CD4-positive, alpha-beta T cell treated with Interleukin-4 for 1 hour (primary cell): ENCODE results near the gene SEMA7A.
A peak's percentile ranks its signal among the peaks of the same experiment; 100 is the strongest.

Experiments used
- DNase-seq, 2 donors: peaks; one replicate each; pipeline ENCODE4 v3.0.0-alpha.2; 2020 to 2022

SEMA7A gene

DNA sequence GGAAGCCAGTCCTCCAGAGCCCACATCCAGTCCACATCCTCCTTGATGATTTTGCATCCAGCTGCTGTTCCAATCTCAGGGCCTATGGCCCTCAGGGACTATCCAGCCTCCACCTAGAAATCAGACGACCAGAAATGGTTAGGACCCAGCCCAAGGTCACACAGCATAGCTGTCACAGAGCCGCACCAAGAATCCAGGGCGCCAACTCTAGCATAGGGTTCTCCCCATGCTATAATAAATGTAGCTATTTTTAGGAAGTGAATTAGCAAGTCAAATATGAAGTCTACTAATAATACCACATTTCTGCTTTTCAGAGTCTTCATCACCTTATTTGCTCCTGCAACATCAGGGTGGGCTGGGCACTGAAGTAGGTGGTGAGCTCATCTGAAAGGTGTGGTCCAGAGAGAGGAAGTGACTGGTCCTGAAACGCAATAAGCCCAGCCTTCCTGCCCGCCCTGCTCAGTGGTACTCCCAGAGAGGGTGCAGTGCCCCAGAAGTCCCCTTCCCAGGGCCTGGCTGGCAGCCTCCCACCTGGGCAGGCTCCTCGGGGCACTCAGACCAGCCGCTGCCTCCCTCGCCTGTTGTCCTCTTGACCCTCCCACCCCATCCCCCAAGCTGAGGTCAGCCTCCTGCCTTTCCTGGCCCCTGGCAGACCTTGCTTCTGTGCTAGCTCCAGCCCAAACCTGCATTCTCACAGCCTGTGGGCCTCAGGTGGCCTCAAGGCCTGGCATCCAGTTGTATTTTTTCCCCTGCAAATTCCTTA lies 48.7 kb downstream of the SEMA7A start:
- DNase-seq, result peak; percentile 57 to 88

DNA sequence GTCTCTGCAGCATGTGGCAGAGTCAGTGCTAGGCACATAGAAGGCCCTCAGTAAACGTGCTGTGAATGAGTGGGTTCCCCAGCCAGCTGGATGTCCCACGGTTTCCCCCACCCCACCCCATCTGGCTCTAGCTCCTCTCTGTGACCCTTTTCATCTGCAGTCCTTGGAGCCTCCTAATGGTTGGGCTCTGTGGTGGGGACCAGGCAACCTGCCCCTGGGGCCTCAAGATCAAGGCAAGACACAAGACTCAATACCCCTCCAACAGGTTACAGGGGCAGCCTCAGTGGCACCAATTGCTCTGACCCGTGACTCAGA lies 49.2 kb downstream of the SEMA7A start:
- DNase-seq, result no peak

DNA sequence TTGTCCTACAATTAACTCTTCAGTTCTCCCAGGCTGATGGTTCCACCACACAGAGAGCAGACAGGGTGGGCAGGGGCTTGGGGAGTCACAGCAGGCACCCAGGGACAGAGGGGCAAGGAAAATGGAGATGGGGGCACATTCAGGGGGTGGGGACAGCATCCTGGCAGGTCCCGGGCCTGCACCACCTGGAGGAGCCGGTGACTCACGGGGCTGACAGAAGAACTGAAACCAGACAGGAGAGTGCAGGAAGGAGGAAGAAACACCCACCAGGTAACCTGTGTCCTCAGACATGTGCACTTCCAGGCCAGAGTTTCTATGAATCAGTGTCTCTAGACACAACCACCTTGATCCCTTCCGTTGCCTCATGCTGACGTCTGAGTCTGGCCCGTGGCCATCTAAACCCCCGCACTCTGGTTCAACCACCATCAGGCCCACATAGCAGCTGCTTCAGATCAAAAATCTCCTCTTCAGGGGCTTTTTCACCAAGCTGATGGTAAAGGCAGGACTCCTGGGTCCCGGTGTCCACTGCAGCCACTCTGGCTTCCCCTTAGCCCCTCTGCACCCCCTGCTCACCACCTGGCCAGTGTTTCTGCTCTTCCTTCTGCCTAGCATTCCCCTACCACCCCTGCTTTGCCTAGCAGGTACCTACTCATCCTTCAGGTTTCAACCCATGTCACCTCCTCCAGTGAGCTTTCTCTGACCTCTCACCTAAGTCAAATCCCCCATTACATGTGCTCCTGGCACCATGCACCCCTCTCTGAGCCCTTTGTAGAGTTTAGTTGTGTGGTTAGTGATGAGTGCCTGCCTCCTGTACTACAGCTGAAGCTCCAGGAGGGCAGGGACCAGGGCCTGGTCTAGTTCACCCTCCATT lies 49.8 kb downstream of the SEMA7A start:
- peak; percentile 49 to 86 for DNase-seq

DNA sequence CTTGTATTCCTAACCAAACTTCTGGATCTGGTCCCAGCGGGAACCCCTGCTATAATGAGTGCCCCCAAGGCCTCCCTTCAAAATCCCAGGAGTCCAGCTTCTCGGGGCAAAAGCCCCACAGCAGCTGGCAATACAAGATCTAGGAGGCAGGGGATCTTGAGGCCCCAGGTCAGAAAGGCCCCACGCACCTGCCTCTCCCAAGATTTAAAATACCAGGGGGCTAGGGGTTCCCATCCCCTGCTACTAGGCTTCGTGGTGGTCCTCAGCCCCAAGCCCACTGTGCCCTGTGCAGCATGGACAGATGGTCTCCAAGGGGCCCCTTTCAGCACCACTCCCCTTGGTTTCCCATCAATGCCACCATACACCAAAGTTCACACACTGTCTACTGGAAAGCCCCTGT lies 50.5 kb downstream of the SEMA7A start:
- no peak for DNase-seq

DNA sequence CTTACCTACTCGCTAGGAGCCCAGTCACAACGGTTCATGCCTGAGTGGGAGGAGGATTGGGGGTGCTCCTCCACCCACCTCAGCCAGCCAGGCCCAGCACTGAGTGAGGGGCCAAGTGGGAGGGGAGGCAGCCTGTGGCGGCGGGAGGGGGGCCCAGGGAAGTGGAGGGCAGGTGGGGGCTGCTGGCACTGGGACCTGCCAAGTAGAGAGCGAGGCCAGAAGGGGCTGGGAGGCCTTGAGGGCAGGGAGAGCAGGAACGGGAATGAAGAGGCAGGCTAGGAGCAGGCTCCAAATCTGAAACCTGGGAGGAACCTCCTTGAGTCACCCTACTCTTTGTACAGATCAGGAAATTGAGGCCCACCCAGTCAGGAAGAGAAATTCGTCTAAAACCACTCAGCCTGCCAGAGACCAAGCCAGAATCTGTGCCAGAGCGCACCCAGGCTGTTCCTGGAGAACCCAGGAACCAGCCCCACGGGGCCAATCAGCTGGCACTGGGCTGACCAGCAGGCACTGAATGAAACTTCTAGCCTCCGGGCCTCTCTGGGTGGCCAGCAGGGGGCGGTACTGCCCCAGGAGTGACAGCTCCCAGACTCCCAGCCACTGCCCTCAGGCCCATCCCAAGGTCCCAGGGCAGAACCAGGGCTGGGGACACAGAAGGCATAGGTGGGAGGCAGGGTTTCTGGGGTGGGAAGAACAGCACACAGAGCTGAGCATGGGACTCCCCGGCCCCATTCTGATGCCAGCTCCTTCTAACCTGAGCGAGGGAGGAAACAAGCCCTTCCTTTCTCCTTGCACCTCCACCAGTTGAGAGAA lies 51.5 kb downstream of the SEMA7A start:
- peak; percentile 77 to 80 for DNase-seq

DNA sequence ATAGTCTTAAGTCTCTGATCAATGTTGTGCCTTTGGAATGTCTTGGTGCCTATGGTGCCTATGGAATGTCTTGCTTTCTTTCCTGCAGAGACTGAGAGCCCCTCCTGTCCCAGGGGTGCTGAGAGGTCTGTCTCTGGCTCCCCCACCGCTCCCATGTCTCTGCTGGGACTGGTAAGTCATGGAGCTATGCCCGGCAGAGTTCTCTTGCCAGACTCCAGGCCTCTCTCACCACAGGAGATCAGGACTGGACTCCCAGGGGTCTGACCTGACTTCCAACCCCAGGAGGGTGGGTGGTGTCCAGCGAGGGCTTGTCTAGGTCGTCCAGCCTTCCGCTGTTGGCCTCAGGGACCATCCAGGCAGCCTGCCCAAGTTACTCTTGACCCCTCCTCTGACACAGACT lies 52.3 kb downstream of the SEMA7A start:
- DNase-seq, result no peak

DNA sequence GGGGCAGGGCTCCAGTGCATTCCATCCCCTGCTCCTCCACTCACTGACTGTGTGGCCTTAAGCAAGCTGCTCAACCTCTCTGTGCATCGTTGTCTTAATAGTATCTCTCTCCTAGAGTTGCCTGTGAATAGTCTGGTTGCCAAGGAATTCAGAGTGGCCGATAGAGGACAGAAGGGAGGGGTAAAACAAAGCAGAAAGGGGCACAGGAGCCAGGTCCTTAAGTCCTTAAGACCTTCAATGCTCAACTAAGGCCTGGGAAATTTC lies 52.6 kb downstream of the SEMA7A start:
- no peak for DNase-seq

DNA sequence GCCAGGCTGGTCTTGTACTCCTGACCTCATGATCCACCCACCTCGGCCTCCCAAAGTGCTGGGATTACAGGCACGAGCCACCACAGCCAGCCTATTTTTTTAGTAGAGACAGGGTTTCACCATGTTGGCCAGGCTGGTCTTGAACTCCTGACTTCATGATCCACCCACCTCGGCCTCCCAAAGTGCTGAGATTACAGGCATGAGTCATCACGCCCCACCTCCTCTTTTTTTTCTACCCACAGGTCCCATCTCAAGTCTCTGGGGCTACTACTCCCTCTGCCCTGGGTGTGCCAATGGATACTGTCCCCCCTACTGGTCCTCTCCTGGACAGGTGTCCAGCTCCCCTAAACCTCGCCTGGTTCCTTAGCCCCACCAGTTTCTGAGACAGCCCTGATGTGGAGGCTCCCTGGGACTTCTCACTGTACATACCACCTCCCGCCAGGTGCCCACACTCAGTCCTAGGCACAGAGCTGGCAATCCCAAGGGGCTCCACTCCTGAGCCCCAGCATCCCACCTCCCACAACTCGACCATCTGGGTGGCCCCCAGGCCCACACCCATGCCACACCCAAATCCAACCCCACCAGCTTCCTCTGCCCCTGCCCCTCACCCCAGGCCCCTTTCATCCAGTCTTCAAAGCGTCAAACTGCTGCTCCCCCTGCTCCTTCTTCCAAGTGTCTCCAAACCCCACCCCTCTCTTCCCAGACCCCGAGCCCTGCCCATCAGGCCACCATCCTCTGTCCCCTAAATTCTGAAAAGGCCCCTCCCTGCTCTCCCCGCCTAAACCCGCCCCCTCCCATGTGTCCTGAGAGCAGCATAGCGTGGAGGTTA lies 53.2 kb downstream of the SEMA7A start:
- no peak for DNase-seq

DNA sequence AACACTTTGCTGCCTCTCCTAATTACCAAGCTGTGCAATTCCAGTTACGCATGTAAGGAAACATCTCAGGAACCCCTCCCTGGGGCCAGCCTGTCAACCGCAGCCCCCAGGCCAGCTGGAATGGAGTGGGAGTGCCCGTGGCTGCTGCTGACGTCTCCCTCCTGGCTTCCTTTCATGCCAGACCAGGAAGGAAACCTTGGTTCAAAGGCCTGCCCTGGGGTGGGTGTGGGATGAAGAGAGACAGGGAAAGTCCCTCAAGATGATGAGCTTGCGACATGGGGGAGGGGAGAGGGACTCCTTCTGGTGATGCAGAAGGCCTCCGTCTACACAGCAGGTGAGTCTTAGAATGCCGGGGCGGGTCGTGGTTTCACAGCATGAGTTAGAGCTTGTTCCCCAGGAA lies 54.9 kb downstream of the SEMA7A start:
- no peak for DNase-seq

DNA sequence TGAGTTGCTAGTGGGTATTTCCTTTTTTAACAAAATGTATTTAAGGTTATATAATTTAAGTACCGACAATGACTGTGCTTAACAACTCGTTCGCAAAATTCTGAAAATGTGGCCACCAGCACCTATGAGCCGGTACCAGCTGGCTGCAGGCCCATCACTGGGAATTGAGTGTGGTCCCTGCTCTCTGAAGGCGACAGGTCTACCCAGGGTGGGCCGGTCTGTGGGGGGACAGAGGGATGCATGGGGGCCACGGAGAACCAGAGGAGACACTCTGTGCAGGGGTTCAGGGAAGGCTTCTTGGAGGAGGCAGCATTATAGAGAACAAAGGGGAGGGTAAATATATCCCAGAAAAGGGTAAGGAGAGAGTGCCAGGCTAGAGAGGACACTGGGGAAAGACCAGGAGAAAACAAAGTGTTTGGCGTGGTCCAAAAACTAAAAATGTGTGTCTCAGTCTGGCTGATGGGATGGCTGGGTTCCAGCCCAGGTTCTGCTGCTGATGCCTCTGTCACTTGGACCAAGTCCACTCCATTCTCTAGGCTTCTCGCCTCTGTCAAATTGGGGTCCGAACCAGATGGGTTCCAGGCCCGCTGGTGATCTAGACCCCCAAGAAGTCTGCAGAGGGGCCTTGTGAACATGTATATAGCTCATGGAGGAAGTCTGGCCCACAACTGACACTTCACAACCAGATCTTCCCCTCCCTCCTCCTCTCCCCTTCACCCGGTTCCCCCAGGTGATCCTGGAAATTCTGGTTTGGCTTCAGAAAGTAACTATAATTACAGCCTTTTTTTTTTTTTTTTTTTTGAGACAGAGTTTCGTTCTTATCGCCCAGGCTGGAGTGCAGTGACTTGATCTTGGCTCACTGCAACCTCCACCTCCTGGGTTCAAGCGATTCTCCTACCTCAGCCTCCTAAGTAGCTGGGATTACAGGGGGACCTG lies 55.7 kb downstream of the SEMA7A start:
- no peak for DNase-seq

DNA sequence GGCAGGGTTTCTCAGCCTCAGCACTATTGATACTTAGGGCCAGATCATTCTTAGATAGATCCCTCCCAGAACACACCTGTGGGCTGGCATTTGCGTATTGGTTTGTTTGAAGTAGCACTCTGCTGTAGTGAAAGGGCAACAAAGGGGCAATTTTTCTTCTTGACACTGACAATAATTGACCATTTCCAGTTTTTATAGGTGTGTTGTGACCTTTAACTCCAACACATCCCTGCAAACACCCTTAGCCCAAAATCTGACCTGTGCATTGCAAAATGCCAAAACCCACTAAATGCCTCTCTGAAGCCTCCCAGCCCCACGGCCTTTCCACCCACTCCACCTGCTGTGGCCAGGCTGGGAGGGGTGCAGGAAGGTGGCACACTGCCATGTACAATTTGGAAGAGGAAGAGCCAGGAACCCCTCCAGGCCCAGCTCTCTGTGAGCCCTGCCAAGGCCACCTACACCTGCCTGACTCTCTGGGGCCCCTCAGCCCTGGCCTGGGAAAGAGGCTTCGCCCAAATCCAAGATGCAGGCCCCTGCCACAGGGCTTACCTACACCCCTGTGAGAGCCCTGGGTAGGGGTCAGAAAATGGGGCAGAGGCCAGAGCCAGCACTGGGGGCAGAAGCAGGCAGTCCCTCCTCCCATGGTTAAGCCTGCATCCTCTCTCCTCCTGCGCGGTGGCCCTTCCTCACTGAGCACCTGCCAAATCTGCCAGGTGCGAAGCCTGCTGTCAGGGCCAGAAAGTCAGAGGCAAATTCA lies 56.8 kb downstream of the SEMA7A start:
- DNase-seq, result no peak

DNA sequence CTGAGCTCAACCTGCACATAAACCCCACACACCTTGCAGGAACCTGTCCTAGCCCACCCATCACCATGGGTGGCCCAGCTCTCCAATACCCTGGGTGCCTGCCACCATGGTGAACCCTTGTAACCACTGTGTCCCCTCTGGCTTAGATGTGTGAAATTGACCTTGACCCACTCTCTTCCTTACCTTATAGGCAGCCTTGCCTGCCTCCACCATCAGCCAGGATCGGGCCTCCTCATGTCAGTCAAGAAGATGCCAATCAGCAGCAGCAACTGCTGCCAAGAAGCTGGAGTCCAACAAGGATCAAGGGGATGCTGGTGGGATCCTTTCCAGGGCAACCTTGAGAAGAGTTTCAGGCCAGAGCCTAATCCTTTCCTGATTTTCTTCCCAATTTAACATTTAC lies 57.5 kb downstream of the SEMA7A start:
- DNase-seq, result no peak

DNA sequence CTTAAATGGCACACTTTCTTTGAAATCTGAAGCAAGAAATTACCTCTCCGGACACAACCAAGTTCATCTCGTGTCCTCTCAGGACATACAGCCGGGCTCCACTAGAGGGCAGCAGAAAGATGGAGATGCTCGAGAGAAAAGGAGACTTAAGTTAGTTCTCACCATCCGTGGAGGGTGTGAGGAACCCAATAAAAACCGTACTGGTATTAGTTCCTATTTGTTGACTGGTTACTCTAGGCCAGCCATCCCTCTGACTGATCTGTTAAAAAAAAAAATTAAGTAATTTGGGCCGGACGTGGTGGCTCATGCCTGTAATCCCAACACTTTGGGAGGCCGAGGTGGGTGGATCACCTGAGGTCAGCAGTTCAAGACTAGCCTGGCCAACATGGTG lies 58.5 kb downstream of the SEMA7A start:
- peak; percentile 85 to 86 for DNase-seq

DNA sequence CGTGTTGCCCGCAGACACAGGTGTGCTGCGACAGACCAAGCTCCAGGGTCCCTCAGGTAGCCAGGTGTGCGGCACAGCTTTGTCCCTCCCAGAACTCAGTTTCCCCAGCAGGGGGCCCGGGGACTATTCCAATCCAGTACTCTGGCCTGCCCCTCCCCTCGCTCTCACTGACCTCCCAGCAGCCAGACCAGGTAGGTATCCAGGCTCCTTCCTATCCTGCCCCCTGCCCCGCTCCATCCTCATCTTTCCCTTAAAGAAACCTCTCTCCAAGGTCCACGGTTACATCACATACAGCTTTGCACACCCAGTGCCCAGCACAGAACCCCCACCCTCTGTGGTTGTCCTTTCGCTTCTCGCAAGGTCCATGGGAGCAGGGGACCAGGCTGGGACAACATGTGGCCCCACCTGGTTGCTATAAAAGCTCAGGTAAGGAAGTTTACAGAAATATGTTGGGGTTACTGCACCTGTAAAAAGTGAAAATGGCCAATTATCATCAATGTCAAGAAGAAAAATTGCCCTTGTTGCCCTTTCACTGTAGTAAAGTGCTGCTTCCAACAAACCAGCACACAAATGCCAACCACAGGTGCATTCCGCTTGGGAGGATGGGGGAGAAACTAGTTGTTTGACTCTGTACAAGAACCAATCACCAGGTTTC lies 59.0 kb downstream of the SEMA7A start:
- no peak for DNase-seq

DNA sequence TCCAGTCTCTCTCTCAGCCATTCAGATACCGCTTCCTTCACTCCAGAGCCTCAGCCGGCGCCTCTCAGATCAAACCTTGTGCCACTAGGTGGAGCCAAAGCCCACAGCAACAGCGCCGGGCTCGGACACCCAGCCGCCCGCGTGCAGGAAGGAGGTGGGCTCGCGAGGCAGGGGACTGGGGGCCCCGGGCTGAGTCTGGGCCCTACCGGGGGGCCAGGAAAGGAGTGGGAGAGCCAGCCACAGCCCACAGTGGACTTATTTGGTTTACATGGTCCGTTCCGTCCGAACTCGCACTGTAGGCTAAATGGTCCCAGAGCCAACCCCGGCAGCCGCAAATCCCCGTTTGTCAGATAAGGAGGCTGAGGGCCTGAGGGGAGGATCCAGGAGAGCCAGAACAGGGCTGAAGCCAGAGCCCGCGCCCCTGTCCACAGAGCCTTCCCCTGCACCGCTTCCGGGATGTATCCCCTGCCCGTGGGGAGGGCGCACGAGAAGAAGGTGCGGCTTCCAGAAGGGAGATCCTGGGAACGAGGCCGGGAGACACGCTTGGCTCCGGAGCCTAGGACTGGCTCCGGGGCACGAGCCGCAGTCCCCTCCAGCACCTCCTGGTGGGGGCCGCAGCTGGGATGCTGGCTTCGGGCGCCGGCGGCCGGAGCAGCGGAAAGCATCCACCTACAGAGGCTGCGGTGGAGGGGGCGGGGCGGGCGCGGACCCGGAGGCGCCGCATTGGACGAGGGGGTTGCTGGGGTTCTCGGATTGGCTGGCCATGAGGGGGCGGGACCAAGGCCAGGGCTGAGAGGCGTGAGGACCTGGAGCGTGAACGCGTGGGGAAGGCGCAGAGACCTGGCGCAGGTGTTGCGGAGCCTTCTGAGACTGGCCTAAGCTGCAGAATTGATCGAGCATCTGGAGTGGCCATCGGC lies 59.8 kb downstream of the SEMA7A start:
- peak; percentile 95 for DNase-seq

DNA sequence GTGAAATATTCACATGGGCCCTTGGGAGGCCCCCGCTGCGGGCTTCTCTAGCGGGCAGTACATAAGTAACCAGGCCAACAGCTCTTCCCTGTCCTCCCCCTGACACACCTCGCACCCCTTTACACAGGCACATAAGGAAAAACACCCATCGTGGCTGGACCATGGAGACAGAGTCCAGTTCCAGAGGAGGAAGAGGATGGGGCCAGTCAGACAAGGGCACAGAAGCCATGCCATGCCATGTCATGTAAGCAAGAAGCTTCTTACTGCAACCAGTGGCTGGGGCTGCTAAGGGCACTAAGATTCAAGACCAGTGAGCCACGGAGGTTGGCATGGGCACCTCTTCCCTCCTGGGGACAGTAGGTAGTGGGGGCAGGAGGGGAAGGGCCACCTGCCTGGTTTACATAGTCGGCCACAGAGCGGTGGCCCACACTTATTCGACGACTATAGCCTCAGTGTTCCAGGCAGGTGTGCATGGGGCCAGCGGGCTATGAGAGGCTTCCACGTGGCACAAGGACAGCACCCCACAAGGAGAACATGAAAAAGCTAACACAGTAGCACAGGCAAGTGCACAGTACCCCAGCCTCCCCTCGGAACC lies 60.6 kb downstream of the SEMA7A start:
- no peak for DNase-seq

DNA sequence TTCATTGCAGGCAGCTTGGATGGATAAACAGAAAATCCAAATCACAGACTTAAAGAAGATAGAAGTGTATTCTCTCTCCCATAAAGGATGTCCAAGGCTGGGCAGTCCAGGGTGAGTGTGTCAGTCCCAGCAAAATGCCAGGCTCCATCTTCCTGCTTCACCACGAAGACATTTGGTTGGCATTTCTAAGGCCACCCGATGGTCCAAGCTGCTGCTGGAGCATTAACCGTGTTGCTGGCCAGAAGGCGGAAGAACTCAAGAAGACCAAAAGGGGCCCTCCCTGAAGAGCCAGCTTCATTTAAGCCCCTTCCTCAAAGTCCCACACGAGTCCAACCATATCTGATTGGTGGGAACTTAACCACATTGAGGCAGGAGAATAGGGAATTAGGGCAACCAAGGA lies 63.3 kb downstream of the SEMA7A start:
- no peak for DNase-seq

DNA sequence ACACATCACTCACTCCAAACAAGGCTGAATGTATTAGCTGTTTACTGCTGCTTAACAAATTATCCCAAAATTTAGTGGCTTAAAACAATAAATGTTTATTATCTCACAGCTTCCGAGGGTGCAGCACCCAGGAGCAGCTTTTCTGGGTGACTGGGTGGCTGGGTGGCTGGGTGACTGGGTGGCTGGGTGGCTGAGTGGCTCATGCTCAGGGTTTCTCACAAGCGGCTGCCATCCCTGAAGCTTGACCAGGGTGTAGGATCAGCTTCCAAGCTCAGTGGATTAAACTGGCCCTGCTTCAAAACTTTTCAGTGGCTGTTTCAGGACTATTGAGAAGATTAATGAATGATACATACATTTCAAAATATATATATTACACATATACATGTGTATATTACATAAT lies 64.0 kb downstream of the SEMA7A start:
- DNase-seq, result no peak
